Transverse colon (tissue), 4 donors: ENCODE results near the gene SCMH1.

Source experiments
- CTCF ChIP-seq, 5 experiments: fragments of 200-600 bp in 3 of 5; fragments of 450-650 bp in 2 of 5; sonication (generic) in 3 of 5; IDR thresholded peaks; 1 replicate in 2 of 5; 2 replicates in 3 of 5; pipeline ENCODE4 v1.5.1; 2016 to 2017; ENCODE audit warnings: antibody characterized with exemption in 5 of 5, inconsistent platforms in 3 of 5, mild to moderate bottlenecking in 2 of 5, moderate library complexity in 1 of 5
- POLR2AphosphoS5 ChIP-seq, 3 donors: sonication (generic); formaldehyde crosslinking; IDR thresholded peaks; one replicate each; pipeline ENCODE4 v1.6.1; 2016; ENCODE audit warnings: antibody characterized with exemption in 3 of 3

- TF ChIP-seq POLR2AphosphoS5 (IDR thresholded peaks at IDR 0.05), result no peak
- TF ChIP-seq CTCF (IDR thresholded peaks at IDR 0.05), result no peak
Measured at GRCh38 chr1:41173651-41174050, 68.5 kb downstream of the SCMH1 start.
